ENCODE data around the gene ZNHIT6.

ZNHIT6 gene

GRCh38 chr1:85611856-85612255, 96.4 kb downstream of the ZNHIT6 start:
- no peak for DNase-seq (ENCODE audit: low read depth)
- H3K4me3 ChIP-seq (ENCODE audit: low read depth, low read length), result no peak overlapping the region
- TF ChIP-seq, protein P1, sequence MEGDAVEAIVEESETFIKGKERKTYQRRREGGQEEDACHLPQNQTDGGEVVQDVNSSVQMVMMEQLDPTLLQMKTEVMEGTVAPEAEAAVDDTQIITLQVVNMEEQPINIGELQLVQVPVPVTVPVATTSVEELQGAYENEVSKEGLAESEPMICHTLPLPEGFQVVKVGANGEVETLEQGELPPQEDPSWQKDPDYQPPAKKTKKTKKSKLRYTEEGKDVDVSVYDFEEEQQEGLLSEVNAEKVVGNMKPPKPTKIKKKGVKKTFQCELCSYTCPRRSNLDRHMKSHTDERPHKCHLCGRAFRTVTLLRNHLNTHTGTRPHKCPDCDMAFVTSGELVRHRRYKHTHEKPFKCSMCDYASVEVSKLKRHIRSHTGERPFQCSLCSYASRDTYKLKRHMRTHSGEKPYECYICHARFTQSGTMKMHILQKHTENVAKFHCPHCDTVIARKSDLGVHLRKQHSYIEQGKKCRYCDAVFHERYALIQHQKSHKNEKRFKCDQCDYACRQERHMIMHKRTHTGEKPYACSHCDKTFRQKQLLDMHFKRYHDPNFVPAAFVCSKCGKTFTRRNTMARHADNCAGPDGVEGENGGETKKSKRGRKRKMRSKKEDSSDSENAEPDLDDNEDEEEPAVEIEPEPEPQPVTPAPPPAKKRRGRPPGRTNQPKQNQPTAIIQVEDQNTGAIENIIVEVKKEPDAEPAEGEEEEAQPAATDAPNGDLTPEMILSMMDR (IDR thresholded peaks at IDR 0.05; ENCODE audit: low read depth, low read length, missing control alignments), result no peak

DNA sequence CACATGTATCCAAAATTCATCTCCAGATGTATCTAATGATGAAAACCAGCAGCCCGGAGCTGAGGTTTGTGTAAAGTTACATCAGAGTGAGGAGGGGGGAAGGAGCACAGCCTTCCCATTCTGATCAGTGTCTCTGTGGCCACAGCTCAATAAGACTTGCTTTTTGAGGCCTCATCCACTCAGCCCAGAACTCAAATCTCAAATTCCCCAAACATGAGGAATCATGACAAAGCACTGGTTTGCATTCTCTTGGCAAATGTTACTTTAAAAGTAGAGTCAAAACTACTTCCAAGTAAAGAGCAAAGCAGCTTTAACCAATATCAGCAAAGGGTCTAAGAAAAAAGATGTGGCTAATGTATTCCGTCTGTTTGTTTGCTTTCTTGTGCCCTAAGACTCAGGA, 96.8 kb downstream of the ZNHIT6 start:
- H3K4me3 ChIP-seq (ENCODE audit: low read depth, low read length), result no peak overlapping the region
- DNase-seq (ENCODE audit: low read depth), result no peak
- TF ChIP-seq, protein P1 (IDR thresholded peaks at IDR 0.05; ENCODE audit: low read depth, low read length, missing control alignments), result no peak

GRCh38 chr1:85609976-85610375, 98.3 kb downstream of the ZNHIT6 start:
- TF ChIP-seq, protein P1 (IDR thresholded peaks at IDR 0.05; ENCODE audit: low read depth, low read length, missing control alignments), result no peak
- no peak for DNase-seq (ENCODE audit: low read depth)

DNA sequence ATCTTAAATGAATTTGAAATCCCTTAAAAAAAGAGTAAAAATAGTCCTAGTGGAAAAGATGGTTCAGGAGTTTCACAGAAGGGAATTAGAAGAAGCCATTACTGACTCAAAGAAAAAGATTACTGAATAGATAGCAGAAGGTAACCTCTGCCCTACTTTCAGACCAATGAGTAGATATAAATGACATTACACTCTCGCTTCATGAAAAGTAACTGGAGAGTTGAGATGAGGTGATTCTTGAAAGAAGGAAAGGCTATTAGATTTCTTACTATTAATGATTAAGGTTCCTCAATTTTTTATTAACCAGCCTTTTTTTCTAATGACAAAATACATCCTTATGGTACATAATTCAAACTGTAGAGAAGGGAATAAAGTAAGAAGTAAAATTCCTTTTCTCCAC, 99.4 kb downstream of the ZNHIT6 start:
- no peak overlapping the region for H3K4me3 ChIP-seq (ENCODE audit: low read depth, low read length)
- TF ChIP-seq, protein P1 (IDR thresholded peaks at IDR 0.05; ENCODE audit: low read depth, low read length, missing control alignments), result no peak
- DNase-seq (ENCODE audit: low read depth), result no peak

More at GRCh38 chr1:85609976-85610375, 98.3 kb downstream of the ZNHIT6 start:
- no peak overlapping the region for H3K4me3 ChIP-seq (ENCODE audit: low read depth, low read length)

- no peak overlapping the region for H3K4me3 ChIP-seq (ENCODE audit: low read depth, low read length)
- no peak for DNase-seq (ENCODE audit: low read depth)
- TF ChIP-seq, protein P1 (IDR thresholded peaks at IDR 0.05; ENCODE audit: low read depth, low read length, missing control alignments), result no peak
Measured at GRCh38 chr1:85607921-85608265, 100.3 kb downstream of the ZNHIT6 start.

DNA sequence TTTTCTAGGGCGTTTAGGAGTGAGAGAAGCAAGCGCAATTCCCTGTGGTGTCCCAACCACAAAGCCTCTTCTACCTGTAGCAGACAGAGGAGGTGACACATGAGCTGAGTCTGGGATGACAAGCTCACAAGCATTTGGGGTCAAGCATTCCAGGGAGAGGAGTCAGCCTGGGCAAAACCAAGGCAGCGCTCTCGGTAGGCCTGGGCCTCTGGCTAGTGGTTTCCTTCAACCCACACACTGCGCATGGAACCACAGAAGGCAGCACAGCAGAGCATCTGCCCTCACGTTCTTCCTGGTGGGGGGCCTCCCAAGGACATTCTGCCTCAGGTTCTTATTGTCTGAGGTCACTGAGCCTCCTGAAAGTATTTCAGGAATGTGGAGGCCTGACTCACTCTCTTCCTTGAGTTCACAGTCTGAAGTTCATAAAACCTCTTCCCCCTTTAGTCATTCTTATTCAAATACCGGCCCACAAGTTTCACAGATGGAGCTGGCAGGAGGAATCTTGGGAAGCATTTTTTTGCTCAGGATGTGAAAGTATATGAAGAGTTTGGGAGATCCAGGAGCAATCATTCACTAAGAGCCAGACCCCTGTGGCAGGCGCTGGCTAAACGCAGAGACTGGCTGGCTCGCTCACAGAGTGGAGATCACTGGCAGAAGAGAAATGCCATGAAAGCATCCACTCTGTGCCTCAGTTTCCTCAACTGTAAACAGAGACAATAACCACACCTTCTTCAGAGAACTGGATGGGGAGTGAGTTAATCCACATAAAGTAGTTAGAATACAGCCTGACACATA, 100.9 kb downstream of the ZNHIT6 start:
- no peak for DNase-seq (ENCODE audit: low read depth)
- H3K4me3 ChIP-seq (ENCODE audit: low read depth, low read length), result no peak overlapping the region
- TF ChIP-seq, protein P1 (IDR thresholded peaks at IDR 0.05; ENCODE audit: low read depth, low read length, missing control alignments), result no peak

- TF ChIP-seq, protein P1 (IDR thresholded peaks at IDR 0.05; ENCODE audit: low read depth, low read length, missing control alignments), result no peak
- H3K4me3 ChIP-seq (ENCODE audit: low read depth, low read length), result no peak overlapping the region
- no peak for DNase-seq (ENCODE audit: low read depth)
Measured at GRCh38 chr1:85606414-85606800, 101.8 kb downstream of the ZNHIT6 start.

Data from GM12864 (cell line).